Measurements from ENCODE around the gene IL1RAPL1.
"Not testable (repeated sequence)": the region's sequence is repeated elsewhere in the genome, so short reads cannot be mapped to it uniquely, and the experiment has no call there.

The IL1RAPL1 gene

GRCh38 chrX:29110041-29110440, 522.8 kb downstream of the IL1RAPL1 start:
- DNase-seq (ENCODE audit: low read depth in 2 of 2), result no peak

- no peak for DNase-seq (ENCODE audit: low read depth in 2 of 2)
These were observed 526.0 kb downstream of the IL1RAPL1 start for GRCh38 chrX:29113221-29113620.

DNA sequence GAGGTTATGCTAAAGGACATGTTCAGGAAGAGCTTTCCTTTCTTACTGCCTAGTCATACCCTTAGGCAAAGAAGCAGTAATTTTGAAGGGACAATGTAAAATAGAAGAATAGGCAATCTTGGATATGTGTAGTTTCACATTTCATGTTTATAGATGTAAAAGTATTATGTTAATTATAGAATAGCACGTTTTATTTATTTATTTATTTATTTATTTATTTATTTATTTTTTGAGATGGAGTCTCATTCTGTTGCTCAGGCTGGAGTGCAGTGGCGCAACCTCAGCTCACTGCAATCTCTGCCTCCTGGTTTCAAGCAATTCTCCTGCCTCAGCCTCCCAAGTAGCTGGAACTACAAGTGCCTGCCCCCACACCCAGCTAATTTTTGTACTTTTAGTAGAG, 535.6 kb downstream of the IL1RAPL1 start:
- not testable (repeated sequence) for DNase-seq (ENCODE audit: low read depth in 2 of 2)

GRCh38 chrX:29130905-29131304, 543.7 kb downstream of the IL1RAPL1 start:
- no peak for DNase-seq (ENCODE audit: low read depth in 2 of 2)

- DNase-seq (ENCODE audit: low read depth in 2 of 2), result no peak
These were observed 549.7 kb downstream of the IL1RAPL1 start for GRCh38 chrX:29136904-29137303.

DNA sequence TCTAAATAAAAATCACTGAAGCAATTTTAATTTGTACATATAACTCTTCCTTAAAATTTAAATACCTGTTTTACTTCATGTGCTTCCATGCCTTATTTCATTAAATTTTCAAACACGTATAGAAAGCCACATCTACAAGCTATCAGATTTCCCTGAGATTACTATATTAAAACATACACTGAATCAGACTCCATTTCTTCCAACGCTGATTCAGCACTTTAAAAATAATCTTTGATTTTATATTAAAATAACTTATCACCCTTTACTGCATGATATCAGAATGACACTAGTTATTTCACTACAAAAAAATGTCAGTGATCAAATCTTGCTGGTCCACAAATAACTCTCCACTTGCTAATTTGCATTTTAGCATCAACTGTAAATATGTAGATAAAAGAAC, 550.8 kb downstream of the IL1RAPL1 start:
- DNase-seq (ENCODE audit: low read depth in 2 of 2), result no peak

DNA sequence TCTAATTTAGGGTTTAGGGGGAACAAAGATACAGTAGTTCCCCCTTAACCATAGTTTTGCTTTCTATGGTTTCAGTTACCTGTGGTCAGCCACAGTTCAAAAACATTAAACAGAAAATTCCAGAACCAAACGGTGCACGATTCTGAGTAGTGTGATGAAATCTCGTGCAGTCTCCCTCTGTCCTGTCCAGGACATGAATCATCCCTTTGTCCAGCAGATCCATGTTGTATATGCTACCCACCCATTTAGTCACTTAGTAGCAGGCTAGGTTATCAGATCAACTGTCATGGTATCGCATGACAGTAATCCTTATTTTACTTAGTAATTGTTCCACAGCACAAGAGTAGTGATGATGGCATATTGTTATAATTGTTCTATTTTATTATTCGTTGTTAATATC, 556.1 kb downstream of the IL1RAPL1 start:
- no peak for DNase-seq (ENCODE audit: low read depth in 2 of 2)

DNA sequence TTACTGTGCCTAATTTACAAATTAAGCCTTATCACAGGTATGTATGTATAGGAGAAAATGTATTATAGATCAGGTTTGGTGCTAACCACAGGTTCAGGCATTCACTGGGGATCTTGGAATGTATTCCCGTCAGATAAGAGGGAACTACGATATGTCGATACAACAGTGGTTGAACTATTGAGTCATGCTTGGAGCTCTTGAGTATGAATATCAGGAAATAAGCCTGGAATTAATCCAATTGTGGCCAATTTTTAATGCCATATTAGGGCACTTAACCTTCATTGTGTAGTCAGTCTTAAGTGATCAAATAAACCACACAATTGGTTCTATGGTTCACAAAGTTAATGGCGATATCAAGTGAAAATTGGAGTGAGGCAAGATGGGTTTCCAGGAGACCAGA, 556.5 kb downstream of the IL1RAPL1 start:
- DNase-seq (ENCODE audit: low read depth in 2 of 2), result no peak

DNA sequence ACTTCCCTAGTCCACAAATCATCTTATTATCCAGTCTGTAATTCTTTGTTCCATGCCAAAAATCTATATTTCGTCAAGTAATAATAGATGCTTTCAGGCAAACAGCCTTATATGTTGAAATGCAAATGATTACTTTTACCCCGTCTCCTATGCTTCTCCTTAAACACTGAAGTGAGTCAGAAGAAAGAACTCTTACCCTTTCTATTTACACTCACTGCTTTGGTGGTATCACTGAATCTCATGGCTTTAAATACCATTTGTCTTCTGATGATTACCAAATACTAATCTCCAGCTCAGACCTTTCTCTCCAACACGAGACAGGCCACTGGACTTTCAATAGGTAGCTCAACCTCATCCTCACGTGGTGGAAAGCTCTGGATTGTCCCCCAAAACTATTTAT, 558.1 kb downstream of the IL1RAPL1 start:
- no peak for DNase-seq (ENCODE audit: low read depth in 2 of 2)

- no peak for DNase-seq (ENCODE audit: low read depth in 2 of 2)
These were observed 561.3 kb downstream of the IL1RAPL1 start for GRCh38 chrX:29148511-29148910.

DNA sequence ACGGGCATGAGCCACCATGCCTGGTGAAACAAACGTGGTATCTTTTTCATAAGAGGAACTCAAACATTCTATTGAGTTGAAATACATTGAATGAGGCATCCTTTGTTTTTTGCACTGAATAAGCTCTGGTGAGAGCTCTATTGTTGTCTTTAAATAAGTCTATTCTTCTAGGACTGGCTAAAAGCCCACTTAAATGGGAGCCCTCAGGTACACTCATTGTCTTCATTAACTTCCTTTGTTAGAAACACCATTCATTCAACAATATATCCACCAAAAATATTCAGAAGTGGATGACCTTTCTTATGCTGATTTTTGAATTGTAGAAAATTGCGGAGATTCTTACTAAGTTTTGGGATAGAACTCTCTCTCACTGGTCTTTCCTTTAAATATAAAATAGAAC, 568.0 kb downstream of the IL1RAPL1 start:
- no peak for DNase-seq (ENCODE audit: low read depth in 2 of 2)

DNA sequence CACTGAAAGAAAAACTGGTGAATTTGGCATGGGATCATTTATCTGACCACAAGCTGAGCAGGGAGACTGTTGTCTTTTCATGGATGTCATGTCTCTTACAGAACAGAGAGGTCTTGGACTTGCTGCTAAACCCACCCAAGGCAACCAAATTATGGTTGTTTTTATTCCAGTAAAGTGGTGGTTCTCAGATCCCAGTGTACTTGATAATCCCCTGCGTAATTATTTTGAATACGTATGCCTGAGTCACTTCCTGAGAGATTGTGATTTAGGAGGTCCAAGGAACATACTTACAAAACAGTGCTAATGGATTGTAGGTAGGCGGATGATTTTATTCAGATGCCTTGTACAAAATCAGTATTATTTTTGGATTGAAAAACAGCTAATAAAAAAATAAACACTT, 585.6 kb downstream of the IL1RAPL1 start:
- DNase-seq (ENCODE audit: low read depth in 2 of 2), result no peak

- no peak for DNase-seq (ENCODE audit: low read depth in 2 of 2)
These were observed 600.0 kb downstream of the IL1RAPL1 start for GRCh38 chrX:29187264-29187663.

GRCh38 chrX:29196501-29196900, 609.3 kb downstream of the IL1RAPL1 start:
- DNase-seq (ENCODE audit: low read depth in 2 of 2), result no peak

DNA sequence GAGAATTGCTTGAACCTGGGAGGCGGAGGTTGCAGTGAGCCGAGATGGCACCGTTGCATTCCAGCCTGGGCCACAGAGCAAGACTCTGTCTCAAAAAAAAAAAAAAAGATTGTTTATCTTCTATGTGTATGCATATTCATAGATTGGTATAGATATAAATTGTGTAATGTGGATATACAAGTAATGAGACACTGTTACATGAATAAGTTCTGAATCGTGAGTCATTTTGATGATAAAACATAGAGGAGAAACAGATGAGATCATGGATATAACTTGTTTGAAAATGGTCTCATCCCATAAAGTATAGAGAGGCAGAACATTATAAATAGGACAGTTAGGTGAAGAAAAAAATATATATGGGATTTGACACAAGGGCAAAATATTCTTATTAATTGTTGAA, 628.0 kb downstream of the IL1RAPL1 start:
- DNase-seq (ENCODE audit: low read depth in 2 of 2), result no peak

DNA sequence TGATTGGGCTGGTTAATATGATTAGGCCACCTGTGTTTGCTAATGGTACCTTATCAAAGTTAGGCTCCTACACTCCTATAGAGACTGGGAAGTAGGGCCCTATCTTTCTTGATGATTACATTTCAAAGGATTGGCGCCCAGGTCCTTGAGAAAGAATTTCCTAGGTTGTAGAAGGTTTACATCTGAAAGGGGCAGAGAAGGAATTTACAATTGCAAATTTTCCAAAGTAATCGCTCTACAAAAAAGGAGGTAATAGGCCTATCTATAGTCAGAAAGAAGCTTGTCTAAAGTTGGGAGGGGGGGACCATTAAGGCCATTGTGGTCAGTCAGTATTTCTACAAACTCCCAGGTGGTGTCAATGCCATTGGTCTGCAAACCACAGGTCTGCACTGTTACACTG, 638.4 kb downstream of the IL1RAPL1 start:
- DNase-seq (ENCODE audit: low read depth in 2 of 2), result no peak

- DNase-seq (ENCODE audit: low read depth in 2 of 2), result no peak
These were observed 642.6 kb downstream of the IL1RAPL1 start for GRCh38 chrX:29229802-29230201.

DNA sequence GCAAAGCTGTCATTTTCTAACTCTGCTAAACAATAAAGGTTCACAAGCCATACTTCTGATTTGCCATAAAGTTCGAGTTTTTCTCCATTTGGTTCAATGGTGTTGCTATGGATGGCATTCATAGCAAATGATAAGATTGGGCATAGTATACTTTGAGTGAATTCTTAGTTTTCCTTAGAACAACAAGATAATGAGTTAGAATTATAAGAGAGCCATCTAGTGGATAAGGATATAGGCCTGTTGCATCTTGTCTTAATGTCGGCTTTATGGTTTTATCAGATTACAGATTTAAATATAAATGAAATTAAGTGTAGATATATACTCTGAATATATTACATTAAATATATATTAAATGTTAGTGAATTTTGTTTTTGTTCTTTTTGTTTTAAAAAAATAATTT, 644.6 kb downstream of the IL1RAPL1 start:
- no peak for DNase-seq (ENCODE audit: low read depth in 2 of 2)

- no peak for DNase-seq (ENCODE audit: low read depth in 2 of 2)
These were observed 646.4 kb downstream of the IL1RAPL1 start for GRCh38 chrX:29233592-29234183.

DNA sequence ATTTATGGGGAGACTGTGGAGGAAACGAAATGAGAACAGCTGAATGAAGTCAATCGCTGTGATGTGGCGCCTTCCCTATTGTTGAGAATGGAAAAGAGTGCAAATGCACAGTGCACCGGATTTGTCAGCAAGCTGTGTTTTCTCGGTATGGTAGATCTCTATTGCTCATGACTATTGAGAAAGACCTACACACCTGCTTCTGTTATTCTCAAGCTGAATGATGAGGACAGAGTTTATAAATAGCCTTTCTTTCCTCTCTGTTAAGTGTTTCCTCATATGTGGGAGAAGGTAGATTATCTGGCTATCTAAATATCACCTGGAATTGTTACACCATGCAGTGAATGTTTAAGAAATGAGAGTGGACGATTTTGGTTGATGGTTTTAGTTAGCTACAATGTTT, 650.7 kb downstream of the IL1RAPL1 start:
- DNase-seq (ENCODE audit: low read depth in 2 of 2), result no peak

DNA sequence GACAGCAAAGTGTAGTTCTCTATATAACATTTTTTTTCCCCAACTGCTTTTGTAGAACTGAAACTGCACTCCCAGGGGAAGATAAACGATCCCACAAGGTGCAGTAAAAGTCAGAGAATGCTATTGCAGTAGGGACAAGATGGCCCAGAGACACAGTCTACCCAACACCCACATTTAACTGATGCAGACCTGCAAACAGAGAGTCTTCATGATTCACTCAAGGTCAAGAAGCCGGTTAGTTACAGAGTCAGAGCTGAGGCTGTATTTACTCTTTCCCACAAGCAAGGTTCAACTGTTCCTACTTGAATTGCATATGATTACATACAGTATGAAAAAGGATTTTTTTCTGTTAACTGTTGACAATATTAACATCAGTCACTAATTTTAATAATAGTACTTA, 654.6 kb downstream of the IL1RAPL1 start:
- no peak for DNase-seq (ENCODE audit: low read depth in 2 of 2)

- no peak for DNase-seq (ENCODE audit: low read depth in 2 of 2)
These were observed 655.6 kb downstream of the IL1RAPL1 start for GRCh38 chrX:29242856-29243255.

- DNase-seq (ENCODE audit: low read depth in 2 of 2), result no peak
These were observed 656.7 kb downstream of the IL1RAPL1 start for GRCh38 chrX:29243942-29244341.

GRCh38 chrX:29254515-29254914, 667.3 kb downstream of the IL1RAPL1 start:
- no peak for DNase-seq (ENCODE audit: low read depth in 2 of 2)

DNA sequence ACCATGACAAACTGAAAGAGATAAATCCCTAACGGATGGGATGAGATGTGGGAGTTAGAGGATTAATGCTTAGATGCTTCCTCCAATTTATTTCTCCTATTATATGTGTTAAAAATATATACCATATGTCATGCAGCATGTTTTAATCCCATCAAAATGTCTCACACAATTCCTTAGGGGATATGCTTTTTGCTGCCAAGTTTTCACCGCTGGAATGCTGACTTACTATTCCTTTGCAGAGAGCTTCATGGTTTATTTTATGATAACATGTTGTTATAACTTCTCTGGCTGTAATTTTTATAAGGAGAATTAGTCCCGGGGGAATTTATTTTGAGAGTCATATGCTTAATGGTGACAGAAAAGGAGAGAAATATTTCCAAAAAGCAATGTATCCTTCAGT, 670.3 kb downstream of the IL1RAPL1 start:
- DNase-seq (ENCODE audit: low read depth in 2 of 2), result no peak
